BE2C (cell line): Measurements from ENCODE around the gene ADAMTS17.

Experiments used
- DNase-seq: peaks from one replicate; pipeline ENCODE4 v3.0.0-alpha.2; 2020
- H3K27me3 ChIP-seq: fragments of 250-450 bp; sonication (Bioruptor Pico); 2 replicates; pipeline ENCODE4 v1.5.1; 2020; ENCODE audit warnings: mild to moderate bottlenecking
- H3K36me3 ChIP-seq: fragments of 250-450 bp; sonication (Bioruptor Pico); 2 replicates; pipeline ENCODE4 v1.5.1; 2020; ENCODE audit warnings: mild to moderate bottlenecking
- H3K4me1 ChIP-seq: fragments of 250-450 bp; sonication (Bioruptor Pico); 2 replicates; pipeline ENCODE4 v1.5.1; 2020
- H3K4me3 ChIP-seq: 2 replicates; pipeline ENCODE4 v1.5.1; 2011; ENCODE audit warnings: low read depth, low read length
- H3K9me3 ChIP-seq: fragments of 250-450 bp; sonication (Bioruptor Pico); 2 replicates; pipeline ENCODE4 v1.5.1; 2020
- CTCF ChIP-seq: IDR thresholded peaks from 2 replicates; pipeline ENCODE4 v1.5.1; 2012; ENCODE audit warnings: mild to moderate bottlenecking, low read depth, low read length

Gene ADAMTS17

GRCh38 chr15:100167884-100168375, 173.8 kb downstream of the ADAMTS17 start:
- H3K4me1 ChIP-seq = no peaks in the 10 kb centered on the region
- peaks cover 8% of the 10 kb centered on the region; the same call in 1 of the 2 replicates for H3K9me3 ChIP-seq
- no peaks in the 10 kb centered on the region for H3K36me3 ChIP-seq
- H3K27me3 ChIP-seq = no peaks in the 10 kb centered on the region
- no peak overlapping the region for H3K4me3 ChIP-seq
- TF ChIP-seq CTCF = no peak
- no peak for DNase-seq

GRCh38 chr15:100166313-100166712, 175.5 kb downstream of the ADAMTS17 start:
- Histone ChIP-seq H3K36me3 (no peaks in the 10 kb centered on the region), H3K4me1 (no peaks in the 10 kb centered on the region), H3K27me3 (no peaks in the 10 kb centered on the region), H3K9me3 (no peaks in the 10 kb centered on the region), H3K4me3 (no peak overlapping the region)
- DNase-seq = no peak
- no peak for TF ChIP-seq CTCF

- no peaks in the 10 kb centered on the region for H3K27me3 ChIP-seq
- H3K4me1 ChIP-seq = no peaks in the 10 kb centered on the region
- no peaks in the 10 kb centered on the region for H3K9me3 ChIP-seq
- DNase-seq = no peak
- no peak for TF ChIP-seq CTCF
- no peaks in the 10 kb centered on the region for H3K36me3 ChIP-seq
- no peak overlapping the region for H3K4me3 ChIP-seq
Measured at GRCh38 chr15:100163961-100164360, 177.8 kb downstream of the ADAMTS17 start.

- no peak overlapping the region for H3K4me3 ChIP-seq
- TF ChIP-seq CTCF = no peak
Measured at GRCh38 chr15:100160953-100161352, 180.8 kb downstream of the ADAMTS17 start.

GRCh38 chr15:100159436-100159835, 182.3 kb downstream of the ADAMTS17 start:
- Histone ChIP-seq H3K36me3 (no peaks in the 10 kb centered on the region), H3K4me3 (no peak overlapping the region), H3K4me1 (no peaks in the 10 kb centered on the region), H3K9me3 (no peaks in the 10 kb centered on the region; the same call in 1 of the 2 replicates), H3K27me3 (no peaks in the 10 kb centered on the region)
- DNase-seq = no peak
- no peak for TF ChIP-seq CTCF

More at GRCh38 chr15:100160953-100161352, 180.8 kb downstream of the ADAMTS17 start:
- no peaks in the 10 kb centered on the region for H3K4me1 ChIP-seq
- no peaks in the 10 kb centered on the region for H3K27me3 ChIP-seq
- DNase-seq = no peak
- no peaks in the 10 kb centered on the region for H3K9me3 ChIP-seq
- no peaks in the 10 kb centered on the region for H3K36me3 ChIP-seq

GRCh38 chr15:100158356-100158755, 183.4 kb downstream of the ADAMTS17 start:
- H3K27me3 ChIP-seq = no peaks in the 10 kb centered on the region
- H3K36me3 ChIP-seq = no peaks in the 10 kb centered on the region
- no peaks in the 10 kb centered on the region for H3K4me1 ChIP-seq
- DNase-seq = no peak
- TF ChIP-seq CTCF = no peak
- H3K4me3 ChIP-seq = no peak overlapping the region
- H3K9me3 ChIP-seq = no peaks in the 10 kb centered on the region; the same call in 1 of the 2 replicates
